Measurements from ENCODE around the gene ASPA.

ASPA gene

DNA sequence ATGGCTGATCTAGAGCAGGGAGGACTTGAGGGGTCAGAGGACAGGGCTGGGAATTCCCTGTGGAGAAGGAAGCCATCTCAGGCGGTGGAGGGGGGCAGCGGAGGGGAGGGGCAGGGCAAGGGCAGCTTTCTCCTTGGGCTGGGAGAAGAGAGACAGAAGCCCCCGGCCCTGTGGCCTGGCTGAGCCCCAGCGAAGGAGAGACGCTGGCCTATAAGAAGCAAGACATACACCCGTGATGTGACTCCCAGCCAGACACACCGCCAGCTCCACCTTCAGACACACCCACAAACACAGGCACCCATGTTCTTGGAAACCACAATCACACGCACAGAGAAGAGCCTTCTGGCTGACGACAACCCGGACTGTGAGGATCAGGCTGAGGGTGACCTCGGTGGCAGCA is 71.8 kb downstream of the ASPA start:
- TF ChIP-seq, protein P1, sequence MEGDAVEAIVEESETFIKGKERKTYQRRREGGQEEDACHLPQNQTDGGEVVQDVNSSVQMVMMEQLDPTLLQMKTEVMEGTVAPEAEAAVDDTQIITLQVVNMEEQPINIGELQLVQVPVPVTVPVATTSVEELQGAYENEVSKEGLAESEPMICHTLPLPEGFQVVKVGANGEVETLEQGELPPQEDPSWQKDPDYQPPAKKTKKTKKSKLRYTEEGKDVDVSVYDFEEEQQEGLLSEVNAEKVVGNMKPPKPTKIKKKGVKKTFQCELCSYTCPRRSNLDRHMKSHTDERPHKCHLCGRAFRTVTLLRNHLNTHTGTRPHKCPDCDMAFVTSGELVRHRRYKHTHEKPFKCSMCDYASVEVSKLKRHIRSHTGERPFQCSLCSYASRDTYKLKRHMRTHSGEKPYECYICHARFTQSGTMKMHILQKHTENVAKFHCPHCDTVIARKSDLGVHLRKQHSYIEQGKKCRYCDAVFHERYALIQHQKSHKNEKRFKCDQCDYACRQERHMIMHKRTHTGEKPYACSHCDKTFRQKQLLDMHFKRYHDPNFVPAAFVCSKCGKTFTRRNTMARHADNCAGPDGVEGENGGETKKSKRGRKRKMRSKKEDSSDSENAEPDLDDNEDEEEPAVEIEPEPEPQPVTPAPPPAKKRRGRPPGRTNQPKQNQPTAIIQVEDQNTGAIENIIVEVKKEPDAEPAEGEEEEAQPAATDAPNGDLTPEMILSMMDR (IDR thresholded peaks at IDR 0.05; ENCODE audit: unreplicated experiment in 3 of 3) = no peak
- H3K36me3 Mint-ChIP-seq (ENCODE audit: low read depth) = no peaks in the 10 kb centered on the region
- H3K9me3 Mint-ChIP-seq = peaks cover 6% of the 10 kb centered on the region
- no peak overlapping the region for H3K4me3 Mint-ChIP-seq
- H3K27me3 Mint-ChIP-seq (ENCODE audit: low read depth) = peaks cover 11% of the 10 kb centered on the region
- H3K27ac Mint-ChIP-seq = no peak overlapping the region
- peaks cover 7% of the 10 kb centered on the region for H3K4me1 Mint-ChIP-seq

GRCh38 chr17:3549610-3550162 is 73.9 kb downstream of the ASPA start:
- TF ChIP-seq, protein P1 (IDR thresholded peaks at IDR 0.05; ENCODE audit: unreplicated experiment in 3 of 3) = no peak
- Mint-ChIP-seq H3K4me3 (no peak overlapping the region), H3K9me3 (peaks cover 6% of the 10 kb centered on the region), H3K27me3 (ENCODE audit: low read depth) (peaks cover 16% of the 10 kb centered on the region), H3K4me1 (no peaks in the 10 kb centered on the region), H3K36me3 (ENCODE audit: low read depth) (no peaks in the 10 kb centered on the region), H3K27ac (no peak overlapping the region)

GRCh38 chr17:3551189-3551588 is 75.4 kb downstream of the ASPA start:
- H3K9me3 Mint-ChIP-seq = peaks cover 6% of the 10 kb centered on the region
- no peaks in the 10 kb centered on the region for H3K36me3 Mint-ChIP-seq (ENCODE audit: low read depth)
- TF ChIP-seq, protein P1 (IDR thresholded peaks at IDR 0.05; ENCODE audit: unreplicated experiment in 3 of 3) = no peak
- H3K4me1 Mint-ChIP-seq = no peaks in the 10 kb centered on the region
- peaks cover 19% of the 10 kb centered on the region for H3K27me3 Mint-ChIP-seq (ENCODE audit: low read depth)
- no peak overlapping the region for H3K27ac Mint-ChIP-seq
- H3K4me3 Mint-ChIP-seq = no peak overlapping the region

DNA sequence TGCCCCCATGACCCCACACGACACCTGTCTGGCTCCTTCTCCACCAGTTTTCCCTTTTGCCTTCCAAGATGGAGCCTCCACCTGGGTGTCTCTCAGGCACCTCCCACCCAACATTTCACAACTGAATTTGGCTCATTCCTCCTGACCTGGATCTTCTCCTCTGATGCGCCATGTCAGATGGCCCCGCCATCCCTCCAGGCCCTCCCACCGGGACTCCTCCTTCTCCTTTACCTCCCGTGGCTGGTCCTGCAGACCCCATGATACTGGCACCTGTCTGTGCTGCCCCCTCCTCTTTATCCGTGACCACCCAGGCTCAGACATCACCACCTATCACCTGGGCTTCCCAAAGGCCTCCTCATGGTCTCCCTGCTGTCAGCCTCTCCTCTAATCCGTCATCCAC is 77.1 kb downstream of the ASPA start:
- H3K27me3 Mint-ChIP-seq (ENCODE audit: low read depth) = peaks cover 14% of the 10 kb centered on the region
- H3K4me1 Mint-ChIP-seq = no peaks in the 10 kb centered on the region
- TF ChIP-seq, protein P1 (IDR thresholded peaks at IDR 0.05; ENCODE audit: unreplicated experiment in 3 of 3) = no peak
- H3K36me3 Mint-ChIP-seq (ENCODE audit: low read depth) = no peaks in the 10 kb centered on the region
- H3K9me3 Mint-ChIP-seq = peaks cover 6% of the 10 kb centered on the region
- no peak overlapping the region for H3K27ac Mint-ChIP-seq
- no peak overlapping the region for H3K4me3 Mint-ChIP-seq
